Effector CD4-positive, alpha-beta T cell (primary cell): Measurements from ENCODE around the gene INPP5J.
A peak's percentile ranks its signal among the peaks of the same experiment; 100 is the strongest.
"Not testable (repeated sequence)": the region's sequence is repeated elsewhere in the genome, so short reads cannot be mapped to it uniquely, and the experiment has no call there.

ENCODE experiments used
- DNase-seq: peaks from one replicate; pipeline ENCODE4 v3.0.0-alpha.2; 2020

The INPP5J gene

GRCh38 chr22:31103111-31103510 lies 19.7 kb upstream of the INPP5J start:
- no peak for DNase-seq

GRCh38 chr22:31103899-31104694 lies 18.7 kb upstream of the INPP5J start:
- DNase-seq, result no peak

- DNase-seq, result no peak
Observed at GRCh38 chr22:31104869-31105268, 17.9 kb upstream of the INPP5J start.

GRCh38 chr22:31105282-31105929 lies 17.4 kb upstream of the INPP5J start:
- DNase-seq, result no peak

- no peak for DNase-seq
Observed at GRCh38 chr22:31106001-31106571, 16.7 kb upstream of the INPP5J start.

- DNase-seq, result no peak
Observed at GRCh38 chr22:31106731-31107177, 16.0 kb upstream of the INPP5J start.

GRCh38 chr22:31107178-31107893 lies 15.4 kb upstream of the INPP5J start, which contains the start of gene SELENOM:
Gene SELENOM, minus strand, starts transcription at chr22:31107568. Its CDS starts 63 bp downstream, at chr22:31107505.
- peak; percentile 85 for DNase-seq

- no peak for DNase-seq
Observed at GRCh38 chr22:31107894-31108218, 14.9 kb upstream of the INPP5J start.

- DNase-seq, result not testable (repeated sequence)
Observed at GRCh38 chr22:31112547-31113091, 10.1 kb upstream of the INPP5J start.

- DNase-seq, result no peak
Observed at GRCh38 chr22:31118046-31118820, 4.5 kb upstream of the INPP5J start.

GRCh38 chr22:31119026-31119717 lies 3.6 kb upstream of the INPP5J start:
- no peak for DNase-seq

- DNase-seq, result no peak
Observed at GRCh38 chr22:31120230-31120629, 2.5 kb upstream of the INPP5J start.

- no peak for DNase-seq
Observed at GRCh38 chr22:31120642-31121041, 2.1 kb upstream of the INPP5J start.

GRCh38 chr22:31121403-31121802 lies 1.4 kb upstream of the INPP5J start:
- no peak for DNase-seq

- no peak for DNase-seq
Observed at GRCh38 chr22:31122196-31122531, 602 bp upstream of the INPP5J start.

- no peak for DNase-seq
Observed at GRCh38 chr22:31123292-31123602, 481 bp downstream of the INPP5J start.

GRCh38 chr22:31124290-31124689 lies 1.5 kb downstream of the INPP5J start:
- no peak for DNase-seq

- no peak for DNase-seq
Observed at GRCh38 chr22:31124811-31125465, 2.2 kb downstream of the INPP5J start.

- DNase-seq, result no peak
Observed at GRCh38 chr22:31125521-31126117, 2.9 kb downstream of the INPP5J start.

GRCh38 chr22:31126128-31126868 lies 3.5 kb downstream of the INPP5J start:
- no peak for DNase-seq
